ENCODE results near the gene GLP2R.
A peak's percentile ranks its signal among the peaks of the same experiment; 100 is the strongest.

GLP2R gene

DNA sequence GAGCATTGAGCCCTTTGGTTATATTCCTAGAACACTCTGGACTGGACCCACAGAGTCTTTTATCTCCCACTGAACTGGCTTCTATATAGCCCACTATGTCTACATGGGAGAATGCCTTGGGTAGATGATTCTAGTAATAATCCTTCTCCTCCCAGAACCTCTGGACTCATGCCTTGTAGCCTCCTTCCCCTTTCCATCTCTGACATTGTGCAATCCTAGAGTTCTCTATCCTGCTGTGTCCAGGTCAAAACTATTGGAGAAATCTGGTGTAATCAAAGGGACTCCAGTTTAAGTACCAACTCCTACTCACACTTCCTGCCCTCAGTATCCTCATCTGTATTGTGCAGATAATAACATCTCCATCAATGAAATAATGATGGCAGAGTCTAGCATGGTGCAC, 70.2 kb downstream of the GLP2R start:
- Histone ChIP-seq H3K79me2 (ENCODE audit: control insufficient read depth, insufficient read depth, low read length) (no peaks in the 10 kb centered on the region), H3K18ac (ENCODE audit: low read length) (no peak overlapping the region), H2AK5ac (ENCODE audit: low read length) (no peak overlapping the region), H4K8ac (ENCODE audit: low read depth, low read length) (no peak overlapping the region), H3K79me1 (ENCODE audit: low read length) (no peaks in the 10 kb centered on the region), H3K36me3 (ENCODE audit: control insufficient read depth, insufficient read depth, low read length) (no peaks in the 10 kb centered on the region), H2BK120ac (ENCODE audit: low read depth, low read length) (no peak overlapping the region), H3K4ac (ENCODE audit: low read depth, low read length) (no peak overlapping the region), H3K4me1 (ENCODE audit: control insufficient read depth, low read depth, low read length) (no peaks in the 10 kb centered on the region), H3K4me3 (ENCODE audit: low read length) (no peak overlapping the region), H3K56ac (ENCODE audit: low read length) (no peak overlapping the region), H3K27ac (ENCODE audit: low read depth, low read length) (no peak overlapping the region), H3K4me2 (ENCODE audit: low read length) (no peak overlapping the region), H3K27me3 (ENCODE audit: insufficient read depth, low read length, poor library complexity) (no peaks in the 10 kb centered on the region), H3K23ac (ENCODE audit: low read length) (no peak overlapping the region), H2BK15ac (replicated peaks; ENCODE audit: low read depth) (no peak overlapping the region), H2BK5ac (ENCODE audit: low read length) (no peak overlapping the region), H4K5ac (ENCODE audit: low read length) (no peak overlapping the region), H3K9ac (ENCODE audit: low read length) (no peak overlapping the region)
- no peak for DNase-seq

DNA sequence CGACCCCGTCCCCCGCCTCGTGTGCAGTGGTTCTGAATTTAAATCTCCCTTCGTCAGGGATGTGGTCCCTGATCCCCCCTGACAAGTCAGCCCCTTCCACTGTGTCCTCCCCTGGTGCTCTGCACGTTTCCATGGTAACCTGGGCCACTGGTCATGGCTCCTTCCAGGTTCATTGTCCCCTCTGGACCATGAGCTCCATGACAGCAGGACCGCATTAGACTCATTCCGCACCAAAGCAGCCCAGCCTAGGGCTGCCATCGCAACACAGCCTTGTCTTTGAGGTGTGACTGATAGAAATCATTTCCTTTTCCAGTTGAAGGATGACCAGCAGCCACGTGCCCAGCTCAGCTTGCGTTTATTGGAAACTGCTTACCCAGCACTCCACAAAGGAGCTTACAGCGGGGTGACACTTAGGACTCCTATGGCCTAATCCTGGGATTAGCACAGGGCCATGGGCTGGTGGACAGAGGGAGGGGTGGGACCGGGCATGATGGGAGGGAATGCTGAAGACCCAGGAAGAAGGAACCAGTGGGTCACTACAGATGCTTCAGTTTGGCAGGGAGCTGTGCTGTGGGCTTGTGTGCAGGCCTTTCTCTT, 71.7 kb downstream of the GLP2R start:
- H2BK15ac ChIP-seq (replicated peaks; ENCODE audit: low read depth): no peak overlapping the region
- no peak overlapping the region for H2BK5ac ChIP-seq (ENCODE audit: low read length)
- DNase-seq: no peak
- no peak overlapping the region for H3K4ac ChIP-seq (ENCODE audit: low read depth, low read length)
- H3K4me2 ChIP-seq (ENCODE audit: low read length): no peak overlapping the region
- no peak overlapping the region for H3K4me3 ChIP-seq (ENCODE audit: low read length)
- H3K36me3 ChIP-seq (ENCODE audit: control insufficient read depth, insufficient read depth, low read length): no peaks in the 10 kb centered on the region
- no peaks in the 10 kb centered on the region for H3K4me1 ChIP-seq (ENCODE audit: control insufficient read depth, low read depth, low read length)
- H4K5ac ChIP-seq (ENCODE audit: low read length): no peak overlapping the region
- no peak overlapping the region for H4K8ac ChIP-seq (ENCODE audit: low read depth, low read length)
- no CpG with 5 or more reads among the region's 13 CpGs for WGBS (ENCODE audit: extremely low coverage, insufficient coverage, low lambda C conversion rate)
- no peaks in the 10 kb centered on the region for H3K79me2 ChIP-seq (ENCODE audit: control insufficient read depth, insufficient read depth, low read length)
- no peak overlapping the region for H2AK5ac ChIP-seq (ENCODE audit: low read length)
- H2BK120ac ChIP-seq (ENCODE audit: low read depth, low read length): no peak overlapping the region
- no peak overlapping the region for H3K56ac ChIP-seq (ENCODE audit: low read length)
- H3K27me3 ChIP-seq (ENCODE audit: insufficient read depth, low read length, poor library complexity): no peaks in the 10 kb centered on the region
- H3K9ac ChIP-seq (ENCODE audit: low read length): no peak overlapping the region
- H3K79me1 ChIP-seq (ENCODE audit: low read length): no peaks in the 10 kb centered on the region
- H3K27ac ChIP-seq (ENCODE audit: low read depth, low read length): no peak overlapping the region
- no peak overlapping the region for H3K18ac ChIP-seq (ENCODE audit: low read length)
- H3K23ac ChIP-seq (ENCODE audit: low read length): no peak overlapping the region

DNA sequence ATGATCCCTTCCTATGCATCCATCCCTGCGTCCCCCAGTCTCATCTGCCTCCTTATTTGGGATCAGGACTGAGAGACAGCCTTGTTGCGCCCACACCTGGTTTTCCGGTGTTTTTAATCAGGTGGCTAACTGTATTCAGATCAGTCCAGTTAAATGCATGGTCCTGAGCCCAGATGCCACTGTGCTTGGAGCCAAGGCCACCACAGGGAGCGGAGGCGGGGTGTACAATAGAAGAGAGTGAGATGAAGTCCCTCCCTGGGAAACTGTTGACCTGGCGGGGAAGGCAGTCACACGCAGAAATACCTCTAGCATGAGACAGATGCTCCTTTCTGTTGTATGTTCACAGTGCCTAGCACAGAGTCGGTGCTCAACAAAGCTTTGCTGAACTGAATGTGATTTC, 73.1 kb downstream of the GLP2R start:
- DNase-seq: no peak
- Histone ChIP-seq H2AK5ac (ENCODE audit: low read length) (no peak overlapping the region), H2BK5ac (ENCODE audit: low read length) (no peak overlapping the region), H2BK15ac (replicated peaks; ENCODE audit: low read depth) (no peak overlapping the region), H3K18ac (ENCODE audit: low read length) (no peak overlapping the region), H2BK120ac (ENCODE audit: low read depth, low read length) (no peak overlapping the region), H3K4ac (ENCODE audit: low read depth, low read length) (no peak overlapping the region), H3K27ac (ENCODE audit: low read depth, low read length) (no peak overlapping the region), H3K4me1 (ENCODE audit: control insufficient read depth, low read depth, low read length) (no peaks in the 10 kb centered on the region), H3K9ac (ENCODE audit: low read length) (no peak overlapping the region), H3K23ac (ENCODE audit: low read length) (no peak overlapping the region), H3K4me3 (ENCODE audit: low read length) (no peak overlapping the region), H3K36me3 (ENCODE audit: control insufficient read depth, insufficient read depth, low read length) (no peaks in the 10 kb centered on the region), H4K5ac (ENCODE audit: low read length) (no peak overlapping the region), H3K4me2 (ENCODE audit: low read length) (no peak overlapping the region), H3K79me2 (ENCODE audit: control insufficient read depth, insufficient read depth, low read length) (no peaks in the 10 kb centered on the region), H3K79me1 (ENCODE audit: low read length) (no peaks in the 10 kb centered on the region), H3K27me3 (ENCODE audit: insufficient read depth, low read length, poor library complexity) (no peaks in the 10 kb centered on the region), H3K56ac (ENCODE audit: low read length) (no peak overlapping the region), H4K8ac (ENCODE audit: low read depth, low read length) (no peak overlapping the region)
- WGBS (ENCODE audit: extremely low coverage, insufficient coverage, low lambda C conversion rate): no CpG with 5 or more reads among the region's 8 CpGs

DNA sequence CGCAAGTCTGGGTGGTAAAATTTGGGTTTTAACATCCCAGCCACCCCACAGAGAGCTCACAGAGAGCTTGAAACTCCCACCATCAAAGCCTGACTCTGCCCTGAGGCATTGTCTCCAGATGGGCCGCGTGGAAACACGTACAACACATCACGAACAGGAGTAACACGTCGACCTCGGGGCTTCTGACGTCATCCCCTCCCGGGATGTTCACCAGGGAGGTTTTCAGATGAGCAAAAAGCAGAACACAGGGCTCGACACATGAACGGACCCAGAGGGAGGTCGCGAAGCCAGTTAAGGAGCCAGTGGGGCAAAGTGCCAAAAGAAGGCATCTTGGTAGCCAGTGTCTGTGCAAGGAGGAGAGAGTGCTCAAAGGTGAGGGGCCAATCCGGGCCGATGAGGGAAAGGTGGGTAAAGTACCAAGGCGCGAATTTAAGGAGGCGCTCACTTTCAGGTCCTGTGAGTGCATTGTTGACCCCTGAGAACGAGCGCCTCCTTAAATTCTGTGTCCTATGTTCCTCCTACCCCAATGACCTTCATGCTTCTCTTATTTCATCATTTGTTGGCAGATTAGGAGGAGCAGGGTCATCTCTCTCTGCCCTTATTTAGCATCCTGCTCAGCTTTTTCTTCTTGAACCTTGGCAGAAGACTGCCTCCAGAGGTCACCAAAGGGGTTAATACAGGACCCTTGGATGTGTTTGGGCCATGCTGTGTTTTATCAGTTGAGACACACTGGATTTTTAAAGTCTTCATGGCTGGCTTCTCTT, 73.7 kb downstream of the GLP2R start:
- H3K23ac ChIP-seq (ENCODE audit: low read length): no peak overlapping the region
- H2BK5ac ChIP-seq (ENCODE audit: low read length): no peak overlapping the region
- no peak overlapping the region for H3K4me3 ChIP-seq (ENCODE audit: low read length)
- H4K5ac ChIP-seq (ENCODE audit: low read length): no peak overlapping the region
- no peak overlapping the region for H3K4ac ChIP-seq (ENCODE audit: low read depth, low read length)
- WGBS (ENCODE audit: extremely low coverage, insufficient coverage, low lambda C conversion rate): no CpG with 5 or more reads among the region's 21 CpGs
- H3K27ac ChIP-seq (ENCODE audit: low read depth, low read length): no peak overlapping the region
- H3K4me2 ChIP-seq (ENCODE audit: low read length): no peak overlapping the region
- no peak overlapping the region for H2AK5ac ChIP-seq (ENCODE audit: low read length)
- H2BK120ac ChIP-seq (ENCODE audit: low read depth, low read length): no peak overlapping the region
- DNase-seq: peak; percentile 22
- H3K79me1 ChIP-seq (ENCODE audit: low read length): no peaks in the 10 kb centered on the region
- H3K9ac ChIP-seq (ENCODE audit: low read length): no peak overlapping the region
- H3K27me3 ChIP-seq (ENCODE audit: insufficient read depth, low read length, poor library complexity): no peaks in the 10 kb centered on the region
- no peaks in the 10 kb centered on the region for H3K36me3 ChIP-seq (ENCODE audit: control insufficient read depth, insufficient read depth, low read length)
- H3K18ac ChIP-seq (ENCODE audit: low read length): no peak overlapping the region
- no peaks in the 10 kb centered on the region for H3K4me1 ChIP-seq (ENCODE audit: control insufficient read depth, low read depth, low read length)
- H2BK15ac ChIP-seq (replicated peaks; ENCODE audit: low read depth): no peak overlapping the region
- H3K56ac ChIP-seq (ENCODE audit: low read length): no peak overlapping the region
- no peak overlapping the region for H4K8ac ChIP-seq (ENCODE audit: low read depth, low read length)
- H3K79me2 ChIP-seq (ENCODE audit: control insufficient read depth, insufficient read depth, low read length): no peaks in the 10 kb centered on the region

- H3K79me2 ChIP-seq (ENCODE audit: control insufficient read depth, insufficient read depth, low read length): no peaks in the 10 kb centered on the region
- H4K5ac ChIP-seq (ENCODE audit: low read length): no peak overlapping the region
- H3K4me1 ChIP-seq (ENCODE audit: control insufficient read depth, low read depth, low read length): no peaks in the 10 kb centered on the region
- no peak overlapping the region for H3K27ac ChIP-seq (ENCODE audit: low read depth, low read length)
- no peaks in the 10 kb centered on the region for H3K27me3 ChIP-seq (ENCODE audit: insufficient read depth, low read length, poor library complexity)
- H3K23ac ChIP-seq (ENCODE audit: low read length): no peak overlapping the region
- no peak overlapping the region for H2AK5ac ChIP-seq (ENCODE audit: low read length)
- H3K56ac ChIP-seq (ENCODE audit: low read length): no peak overlapping the region
- H3K4me2 ChIP-seq (ENCODE audit: low read length): no peak overlapping the region
- H4K8ac ChIP-seq (ENCODE audit: low read depth, low read length): no peak overlapping the region
- H2BK120ac ChIP-seq (ENCODE audit: low read depth, low read length): no peak overlapping the region
- H3K36me3 ChIP-seq (ENCODE audit: control insufficient read depth, insufficient read depth, low read length): no peaks in the 10 kb centered on the region
- H3K18ac ChIP-seq (ENCODE audit: low read length): no peak overlapping the region
- DNase-seq: no peak
- H3K9ac ChIP-seq (ENCODE audit: low read length): no peak overlapping the region
- no peaks in the 10 kb centered on the region for H3K79me1 ChIP-seq (ENCODE audit: low read length)
- no peak overlapping the region for H3K4ac ChIP-seq (ENCODE audit: low read depth, low read length)
- H2BK5ac ChIP-seq (ENCODE audit: low read length): no peak overlapping the region
- H2BK15ac ChIP-seq (replicated peaks; ENCODE audit: low read depth): no peak overlapping the region
- H3K4me3 ChIP-seq (ENCODE audit: low read length): no peak overlapping the region
- WGBS (ENCODE audit: extremely low coverage, insufficient coverage, low lambda C conversion rate): no CpG with 5 or more reads among the region's 8 CpGs
These were observed 74.4 kb downstream of the GLP2R start for GRCh38 chr17:9900044-9900594.

All from mesendoderm (in vitro differentiated cells).